Measurements from ENCODE around the gene DOCK7.
"Not testable (repeated sequence)": the region's sequence is repeated elsewhere in the genome, so short reads cannot be mapped to it uniquely, and the experiment has no call there.

The DOCK7 gene

GRCh38 chr1:62637392-62638105, 50.6 kb downstream of the DOCK7 start:
- H3K4me3 ChIP-seq (ENCODE audit: low read length), result no peak overlapping the region
- peak; percentile 7 for DNase-seq (ENCODE audit: low read depth)
- TF ChIP-seq CTCF (IDR thresholded peaks at IDR 0.05; ENCODE audit: insufficient read depth, low read depth, low read length, missing control alignments), result no peak

GRCh38 chr1:62628506-62628905, 59.7 kb downstream of the DOCK7 start:
- no peak for TF ChIP-seq CTCF (IDR thresholded peaks at IDR 0.05; ENCODE audit: insufficient read depth, low read depth, low read length, missing control alignments)
- no peak overlapping the region for H3K4me3 ChIP-seq (ENCODE audit: low read length)
- no peak for DNase-seq (ENCODE audit: low read depth)

- H3K4me3 ChIP-seq (ENCODE audit: low read length), result no peak overlapping the region
- no peak for TF ChIP-seq CTCF (IDR thresholded peaks at IDR 0.05; ENCODE audit: insufficient read depth, low read depth, low read length, missing control alignments)
- peak; percentile 7 for DNase-seq (ENCODE audit: low read depth)
These were observed 62.8 kb downstream of the DOCK7 start for GRCh38 chr1:62625415-62625814.

GRCh38 chr1:62621907-62622306, 66.3 kb downstream of the DOCK7 start:
- H3K4me3 ChIP-seq (ENCODE audit: low read length), result no peak overlapping the region
- TF ChIP-seq CTCF (IDR thresholded peaks at IDR 0.05; ENCODE audit: insufficient read depth, low read depth, low read length, missing control alignments), result no peak
- DNase-seq (ENCODE audit: low read depth), result peak; percentile 95

GRCh38 chr1:62613890-62614289, 74.3 kb downstream of the DOCK7 start:
- no peak for DNase-seq (ENCODE audit: low read depth)
- no peak for TF ChIP-seq CTCF (IDR thresholded peaks at IDR 0.05; ENCODE audit: insufficient read depth, low read depth, low read length, missing control alignments)
- no peak overlapping the region for H3K4me3 ChIP-seq (ENCODE audit: low read length)

- no peak overlapping the region for H3K4me3 ChIP-seq (ENCODE audit: low read length)
- DNase-seq (ENCODE audit: low read depth), result no peak
- no peak for TF ChIP-seq CTCF (IDR thresholded peaks at IDR 0.05; ENCODE audit: insufficient read depth, low read depth, low read length, missing control alignments)
These were observed 74.9 kb downstream of the DOCK7 start for GRCh38 chr1:62613325-62613727.

- no peak for TF ChIP-seq CTCF (IDR thresholded peaks at IDR 0.05; ENCODE audit: insufficient read depth, low read depth, low read length, missing control alignments)
- H3K4me3 ChIP-seq (ENCODE audit: low read length), result no peak overlapping the region
- no peak for DNase-seq (ENCODE audit: low read depth)
These were observed 75.4 kb downstream of the DOCK7 start for GRCh38 chr1:62612770-62613169.

- not testable (repeated sequence) for H3K4me3 ChIP-seq (ENCODE audit: low read length); DNase-seq (ENCODE audit: low read depth)
These were observed 77.6 kb downstream of the DOCK7 start for GRCh38 chr1:62610588-62610987.
